GM12878 (cell line): ENCODE results near the gene ISCU.

Experiments
- CEBPB ChIP-seq, 2 experiments: fragments of 150-350 bp in 1 of 2; IDR thresholded peaks; 2 replicates each; pipeline ENCODE4 v1.6.1; 2012 to 2014; ENCODE audit warnings: low read depth in 2 of 2, low read length in 2 of 2, borderline replicate concordance in 1 of 2, inconsistent platforms in 1 of 2
- CTCF ChIP-seq, 3 experiments: IDR thresholded peaks in 2 of 3; conservative IDR thresholded peaks in 1 of 3; 2 replicates each; pipeline ENCODE4 v1.5.1; 2011; ENCODE audit warnings: low read depth in 3 of 3, low read length in 3 of 3, mild to moderate bottlenecking in 3 of 3, control low read depth in 2 of 3, moderate library complexity in 2 of 3, inconsistent platforms in 1 of 3, mixed read lengths in 1 of 3; ENCODE audit not compliant: control insufficient read depth in 2 of 3, insufficient read depth in 1 of 3; ENCODE audit errors: extremely low read depth in 1 of 3
- HDAC2 ChIP-seq: fragments of 200-600 bp; sonication (generic); IDR thresholded peaks from 2 replicates; pipeline ENCODE4 v1.6.1; 2017
- NR2C1 ChIP-seq: fragments of 450-650 bp; IDR thresholded peaks from 2 replicates; pipeline ENCODE4 v1.6.1; 2017; ENCODE audit warnings: antibody characterized with exemption, mild to moderate bottlenecking, moderate library complexity
- NR2C2 ChIP-seq: IDR thresholded peaks from 2 replicates; pipeline ENCODE4 v1.6.1; 2011; ENCODE audit warnings: borderline replicate concordance, low read depth; ENCODE audit not compliant: control insufficient read depth, insufficient read length
- RAD21 ChIP-seq: IDR thresholded peaks from 2 replicates; pipeline ENCODE4 v1.6.1; 2011; ENCODE audit warnings: mild to moderate bottlenecking, low read depth, low read length, moderate library complexity; ENCODE audit not compliant: insufficient read depth
- REST ChIP-seq: IDR thresholded peaks from 2 replicates; pipeline ENCODE4 v1.6.1; 2012; ENCODE audit warnings: mild to moderate bottlenecking, low read depth, low read length
- RFX5 ChIP-seq: IDR thresholded peaks from 2 replicates; pipeline ENCODE4 v1.6.1; 2011; ENCODE audit warnings: low read depth, low read length, improper control_type of control experiment
- SIN3A ChIP-seq: IDR thresholded peaks from 2 replicates; pipeline ENCODE4 v1.6.1; 2012; ENCODE audit warnings: low read depth, low read length, improper control_type of control experiment
- TAF1 ChIP-seq: IDR thresholded peaks from 2 replicates; pipeline ENCODE4 v1.6.1; 2011; ENCODE audit warnings: mild to moderate bottlenecking, low read depth, low read length, borderline replicate concordance
- ZBTB33 ChIP-seq: fragments of 450-650 bp; IDR thresholded peaks from 2 replicates; pipeline ENCODE4 v1.6.1; 2017; ENCODE audit warnings: mild to moderate bottlenecking

GRCh38 chr12:108575199-108575912, 13.0 kb downstream of the ISCU start:
- TF ChIP-seq ZBTB33, result no peak
- no peak for TF ChIP-seq TAF1
- no peak for TF ChIP-seq CTCF (IDR thresholded peaks at IDR 0.05 in 2 of 3, conservative IDR thresholded peaks at IDR 0.05 in 1 of 3; ENCODE audit: control insufficient read depth in 2 of 3, extremely low read depth in 1 of 3, insufficient read depth in 1 of 3, low read depth in 3 of 3, low read length in 3 of 3)
- TF ChIP-seq HDAC2, result no peak
- no peak for TF ChIP-seq REST
- no peak for TF ChIP-seq SIN3A
- no peak for TF ChIP-seq NR2C2
- no peak for TF ChIP-seq CEBPB (IDR thresholded peaks at IDR 0.05; ENCODE audit: borderline replicate concordance in 1 of 2, low read depth in 2 of 2, low read length in 2 of 2)
- no peak for TF ChIP-seq NR2C1
- TF ChIP-seq RFX5, result no peak
- TF ChIP-seq RAD21, result no peak
